H1 (cell line): ENCODE results near the gene GSTO2. TPM values are rescaled to one million over a fixed set of nuclear protein-coding genes. Genes with fewer than 3 reads are reported as not detected.

Source experiments
- CTCF ChIA-PET: fragments of 300-600 bp; sonication (Branson Sonifier 250); formaldehyde crosslinking; loops from one replicate; lab custom pipeline; 2021; ENCODE audit not compliant: partially characterized antibody; lab: Charles Lee
- POLR2A ChIA-PET: fragments of 300-600 bp; sonication (Branson Sonifier 250); formaldehyde crosslinking; loops from one replicate; lab custom pipeline; 2021; ENCODE audit warnings: inconsistent platforms; ENCODE audit not compliant: partially characterized antibody; lab: Charles Lee
- DNase-seq, 2 experiments: peaks; one replicate each; pipeline versions ENCODE4 v3.0.0 to v3.0.0-alpha.2; 2010 to 2022; ENCODE audit warnings: low spot score in 2 of 2, low read depth in 1 of 2, mixed read lengths in 1 of 2
- FAIRE-seq: peaks from 2 replicates; lab custom pipeline; 2011; peaks lifted over from hg19 to GRCh38; lab: Jason Lieb, UNC
- H2AFZ ChIP-seq: 2 replicates; pipeline ENCODE4 v1.8.1; 2012; ENCODE audit warnings: low read length, inconsistent platforms
- H2AK5ac ChIP-seq: 2 replicates; pipeline ENCODE4 v1.6.1; 2013; ENCODE audit warnings: low read depth, low read length
- H2BK120ac ChIP-seq: replicated peaks from 2 replicates; pipeline ENCODE3; 2013; ENCODE audit warnings: low read depth, low read length, inconsistent platforms
- H2BK12ac ChIP-seq: 2 replicates; pipeline ENCODE4 v1.6.1; 2013; ENCODE audit warnings: low read depth, low read length
- H2BK15ac ChIP-seq: 2 replicates; pipeline ENCODE4 v1.6.1; 2013; ENCODE audit warnings: low read length
- H2BK20ac ChIP-seq: 2 replicates; pipeline ENCODE4 v1.6.1; 2013; ENCODE audit warnings: low read length
- H2BK5ac ChIP-seq: 2 replicates; pipeline ENCODE4 v1.6.1; 2013; ENCODE audit warnings: low read depth, low read length
- H3K14ac ChIP-seq: 2 replicates; pipeline ENCODE4 v1.6.1; 2013; ENCODE audit warnings: inconsistent platforms; ENCODE audit not compliant: insufficient read length
- H3K18ac ChIP-seq: 2 replicates; pipeline ENCODE4 v1.6.1; 2013; ENCODE audit warnings: low read length; ENCODE audit errors: extremely low read depth
- H3K23ac ChIP-seq: 2 replicates; pipeline ENCODE4 v1.6.1; 2013; ENCODE audit warnings: inconsistent platforms; ENCODE audit not compliant: insufficient read length
- H3K23me2 ChIP-seq: 2 replicates; pipeline ENCODE4 v1.6.1; 2013; ENCODE audit warnings: low read depth, low read length
- H3K27ac ChIP-seq: 2 replicates; pipeline ENCODE4 v1.6.1; 2011; ENCODE audit warnings: low read depth, low read length, inconsistent platforms
- H3K27me3 ChIP-seq, 4 experiments: replicated peaks in 1 of 4; 1 replicate in 1 of 4; 2 replicates in 3 of 4; pipeline versions ENCODE4 v1.6.1 to v1.8.1; 2011 to 2013; ENCODE audit warnings: low read length in 3 of 4, mild to moderate bottlenecking in 3 of 4, inconsistent platforms in 2 of 4, mixed read lengths in 2 of 4, moderate library complexity in 1 of 4; ENCODE audit not compliant: control insufficient read depth in 3 of 4, insufficient read depth in 3 of 4; ENCODE audit errors: extremely low read depth in 1 of 4
- H3K36me3 ChIP-seq, 4 experiments: 2 replicates each; pipeline versions ENCODE4 v1.6.1 to v1.8.1; 2011 to 2013; ENCODE audit warnings: mild to moderate bottlenecking in 4 of 4, low read length in 3 of 4, moderate library complexity in 2 of 4, control low read depth in 1 of 4, inconsistent platforms in 1 of 4; ENCODE audit not compliant: insufficient read depth in 4 of 4, control insufficient read depth in 2 of 4
- H3K4ac ChIP-seq: replicated peaks from 2 replicates; pipeline ENCODE3; 2013; ENCODE audit warnings: low read length, low read depth, mixed read lengths, inconsistent platforms; ENCODE audit not compliant: insufficient read length
- H3K4me1 ChIP-seq, 4 experiments: replicated peaks in 1 of 4; 1 replicate in 1 of 4; 2 replicates in 3 of 4; pipeline versions ENCODE4 v1.6.1 to v1.8.1; 2011 to 2013; ENCODE audit warnings: low read length in 3 of 4, inconsistent platforms in 2 of 4, mixed read lengths in 1 of 4; ENCODE audit not compliant: insufficient read depth in 4 of 4, control insufficient read depth in 3 of 4
- H3K4me2 ChIP-seq, 2 experiments: 2 replicates each; pipeline versions ENCODE4 v1.6.1 to v1.8.1; 2011 to 2013; ENCODE audit warnings: low read depth in 2 of 2, low read length in 2 of 2, control low read depth in 1 of 2, inconsistent platforms in 1 of 2, mild to moderate bottlenecking in 1 of 2; ENCODE audit not compliant: insufficient read depth in 1 of 2
- H3K4me3 ChIP-seq, 4 experiments: fragments of 200-600, 300-600 bp in 1 of 4; sonication (generic), shearing (Covaris generic), sonication (Bioruptor Twin) in 1 of 4; 2 replicates each; pipeline versions ENCODE4 v1.5.1 to v1.8.1; 2011 to 2016; ENCODE audit warnings: low read length in 4 of 4, low read depth in 3 of 4, control low read depth in 2 of 4, inconsistent platforms in 2 of 4, mild to moderate bottlenecking in 2 of 4, mixed read lengths in 1 of 4, moderate library complexity in 1 of 4; ENCODE audit not compliant: insufficient read depth in 2 of 4; ENCODE audit errors: extremely low read depth in 1 of 4
- H3K56ac ChIP-seq: replicated peaks from 2 replicates; pipeline ENCODE3; 2013; ENCODE audit warnings: low read depth, mild to moderate bottlenecking, mixed read lengths, low read length, inconsistent platforms; ENCODE audit not compliant: insufficient read length
- H3K79me1 ChIP-seq: 2 replicates; pipeline ENCODE4 v1.6.1; 2013; ENCODE audit warnings: low read depth, low read length, control low read depth
- H3K79me2 ChIP-seq, 2 experiments: 2 replicates each; pipeline versions ENCODE4 v1.6.1 to v1.8.1; 2012 to 2013; ENCODE audit warnings: low read length in 2 of 2, mild to moderate bottlenecking in 2 of 2, inconsistent platforms in 1 of 2; ENCODE audit not compliant: insufficient read depth in 2 of 2, control insufficient read depth in 1 of 2
- H3K9ac ChIP-seq, 4 experiments: replicated peaks in 1 of 4; 1 replicate in 1 of 4; 2 replicates in 3 of 4; pipeline versions ENCODE4 v1.6.1 to v1.8.1; 2011 to 2013; ENCODE audit warnings: low read depth in 3 of 4, low read length in 3 of 4, control low read depth in 2 of 4, mild to moderate bottlenecking in 2 of 4, moderate library complexity in 2 of 4, inconsistent platforms in 1 of 4; ENCODE audit errors: extremely low read depth in 1 of 4
- H3K9me3 ChIP-seq, 2 experiments: 2 replicates each; pipeline versions ENCODE4 v1.6.1 to v1.8.1; 2012 to 2013; ENCODE audit warnings: mild to moderate bottlenecking in 2 of 2, moderate library complexity in 2 of 2, control low read depth in 1 of 2, inconsistent platforms in 1 of 2, low read depth in 1 of 2, low read length in 1 of 2, mixed read lengths in 1 of 2; ENCODE audit not compliant: insufficient read depth in 2 of 2
- H4K20me1 ChIP-seq, 2 experiments: replicated peaks in 1 of 2; 2 replicates each; pipeline versions ENCODE3 to v1.8.1; 2011 to 2013; ENCODE audit warnings: inconsistent platforms in 2 of 2, low read length in 2 of 2, mild to moderate bottlenecking in 1 of 2; ENCODE audit not compliant: insufficient read depth in 2 of 2, control insufficient read depth in 1 of 2
- H4K5ac ChIP-seq: 2 replicates; pipeline ENCODE4 v1.6.1; 2013; ENCODE audit warnings: low read length, low read depth, mixed read lengths, inconsistent platforms; ENCODE audit not compliant: insufficient read length
- H4K8ac ChIP-seq: 2 replicates; pipeline ENCODE4 v1.8.0; 2013; ENCODE audit warnings: mild to moderate bottlenecking, moderate library complexity, low read length, inconsistent platforms; ENCODE audit not compliant: insufficient read depth; ENCODE audit errors: extremely low read depth
- H4K91ac ChIP-seq: replicated peaks from 2 replicates; pipeline ENCODE3; 2013; ENCODE audit warnings: low read length, mixed read lengths, inconsistent platforms; ENCODE audit not compliant: insufficient read length
- SIN3A ChIP-seq, 2 experiments: IDR thresholded peaks in 1 of 2; conservative IDR thresholded peaks in 1 of 2; 2 replicates each; pipeline ENCODE4 v1.6.1; 2011 to 2012; ENCODE audit warnings: low read length in 2 of 2, improper control_type of control experiment in 1 of 2, low read depth in 1 of 2, mild to moderate bottlenecking in 1 of 2
- ZNF274 ChIP-seq: IDR thresholded peaks from 2 replicates; pipeline ENCODE4 v1.7.0; 2012; ENCODE audit warnings: low read length, borderline replicate concordance; ENCODE audit errors: extremely low read depth
- whole genome bisulfite sequencing, 2 experiments: shearing (Covaris generic) in 1 of 2; methylation state at CpG; one replicate each; pipeline versions ENCODE4 v1.1.6 to v1.1.7; 2013 to 2015; ENCODE audit warnings: low lambda C conversion rate in 2 of 2, mixed read lengths in 2 of 2, inconsistent platforms in 1 of 2, low coverage in 1 of 2, missing lambda C conversion rate in 1 of 2; ENCODE audit not compliant: insufficient replicate concordance in 2 of 2, insufficient coverage in 1 of 2, insufficient read length in 1 of 2; ENCODE audit errors: extremely low coverage in 1 of 2, missing lambda C conversion rate in 1 of 2; 5-methylcytosine and 5-hydroxymethylcytosine counted together
- polyA plus RNA-seq, 7 experiments: library from polyadenylated mRNA; depleted of rRNA in 3 of 7; stranded (reverse) in 5 of 7; unstranded in 2 of 7; fragments of >200 nt in 5 of 7; fragments of 200-250 nt in 2 of 7; gene quantifications; 1 replicate in 5 of 7; 2 replicates in 1 of 7; 4 replicates in 1 of 7; pipeline versions ENCODE4 v1.2.1 to v1.2.3, GENCODE V29; 2011 to 2013; ENCODE audit warnings: missing spikeins in 2 of 7, mixed read lengths in 2 of 7
- total RNA-seq: library from RNA; stranded (reverse); fragmentation: NEBNext Ultra II Directional; extraction: Animal tissue kit (Norgen Biotek cat#: 25700); gene quantifications from 2 replicates; pipeline ENCODE4 v1.2.1, GENCODE V29; 2021

The GSTO2 gene
- total and polyA plus RNA-seq, 2 of the 8 experiments (the other 6 are each of a cell fraction or from before 2014, with no cell fraction given) = 13.1 to 41.7 TPM

GRCh38 chr10:104323760-104324201 is 54.8 kb downstream of the GSTO2 start:
- CTCF ChIA-PET = interaction anchor here (1.0 to 18.5 kb wide), 8 partner anchors 10 to 37 kb away, joined by 4 to 166 read pairs (median 10); partner anchors contain the start of gene CFAP58
- no peak overlapping the region for H3K4ac ChIP-seq

More at GRCh38 chr10:104323760-104324201, 54.8 kb downstream of the GSTO2 start:
- peak overlapping the region; percentile 79; the same call in 1 of the 2 replicates for H3K18ac ChIP-seq
- H2BK120ac ChIP-seq = peak overlapping the region; percentile 51
- H2AK5ac ChIP-seq = peak overlapping the region; percentile 94; the same call in 1 of the 2 replicates
- no peak overlapping the region for H4K5ac ChIP-seq
- DNase-seq (no peak), FAIRE-seq (no peak)
- H3K36me3 ChIP-seq = no peaks in the 10 kb centered on the region
- peak overlapping the region; percentile 86; the same call in 1 of the 2 replicates for H2BK5ac ChIP-seq
- peaks cover 2 to 7% of the 10 kb centered on the region in 2 experiments for H4K20me1 ChIP-seq
- H3K4me1 ChIP-seq = peaks cover 19 to 59% (median 48%) of the 10 kb centered on the region in 4 experiments
- H3K79me1 ChIP-seq = peaks cover 46% of the 10 kb centered on the region
- peak overlapping the region; percentile 99 for H2BK15ac ChIP-seq
- no peak overlapping the region for H3K56ac ChIP-seq
- H2BK20ac ChIP-seq = peak overlapping the region; percentile 75; the same call in 1 of the 2 replicates
- H3K4me2 ChIP-seq = peak overlapping the region in 1 of 2 experiments; percentile 28; a peak in 1 of 4 replicates
- H3K14ac ChIP-seq = no peak overlapping the region
- peak overlapping the region; percentile 5; the same call in 1 of the 2 replicates for H3K27ac ChIP-seq
- no peaks in the 10 kb centered on the region for H3K23me2 ChIP-seq
- peak overlapping the region; percentile 37 for H4K91ac ChIP-seq
- no peak overlapping the region for H2AFZ ChIP-seq
- POLR2A ChIA-PET = interaction anchor here (1.3 to 1.6 kb wide), 2 partner anchors 14 to 17 kb away, joined by 7 to 8 read pairs; partner anchors contain the start of gene ITPRIP
- 91% methylated on average over 4 of the region's 4 CpGs; no CpG with 5 or more reads in 1 of the 2 experiments for WGBS, 2 experiments
- no peaks in the 10 kb centered on the region for H3K9me3 ChIP-seq
- H3K79me2 ChIP-seq = peaks cover 4 to 95% of the 10 kb centered on the region in 2 experiments; a peak in 3 of 4 replicates
- TF ChIP-seq ZNF274 (no peak), SIN3A (conservative IDR thresholded peaks at IDR 0.05 in 1 of 2, IDR thresholded peaks at IDR 0.05 in 1 of 2; ENCODE audit: low read depth in 1 of 2, low read length in 2 of 2) (no peak)
- no peak overlapping the region for H4K8ac ChIP-seq
- no peak overlapping the region for H3K23ac ChIP-seq
- H3K9ac ChIP-seq = no peak overlapping the region
- no peak overlapping the region for H3K4me3 ChIP-seq
- peak overlapping the region; percentile 96; the same call in 1 of the 2 replicates for H2BK12ac ChIP-seq
- H3K27me3 ChIP-seq = no peaks in the 10 kb centered on the region
